GM19193 (cell line): Measurements from ENCODE around the gene UPF1.

Source experiments
- POLR2A ChIP-seq: IDR thresholded peaks from 4 replicates; pipeline ENCODE4 v1.6.1; 2011; ENCODE audit not compliant: insufficient read depth, insufficient read length; ENCODE audit errors: extremely low read depth

Gene UPF1

GRCh38 chr19:18867199-18867598 lies 35.4 kb downstream of the UPF1 start:
- TF ChIP-seq POLR2A = no peak

- TF ChIP-seq POLR2A = no peak
Observed at GRCh38 chr19:18867751-18868150, 36.0 kb downstream of the UPF1 start.

- TF ChIP-seq POLR2A = no peak
Observed at GRCh38 chr19:18868380-18869022, 36.7 kb downstream of the UPF1 start.

GRCh38 chr19:18869023-18869618 lies 37.4 kb downstream of the UPF1 start:
- TF ChIP-seq POLR2A = no peak

- peak; percentile 9 for TF ChIP-seq POLR2A
Observed at GRCh38 chr19:18869781-18870530, 38.2 kb downstream of the UPF1 start.

GRCh38 chr19:18870531-18871172 lies 38.9 kb downstream of the UPF1 start:
- TF ChIP-seq POLR2A = no peak

GRCh38 chr19:18871543-18871942 lies 39.8 kb downstream of the UPF1 start:
- TF ChIP-seq POLR2A = no peak

GRCh38 chr19:18875726-18876125 lies 44.0 kb downstream of the UPF1 start:
- TF ChIP-seq POLR2A = no peak

GRCh38 chr19:18876865-18877264 lies 45.1 kb downstream of the UPF1 start:
- no peak for TF ChIP-seq POLR2A

- TF ChIP-seq POLR2A = no peak
Observed at GRCh38 chr19:18878058-18878797, 46.5 kb downstream of the UPF1 start.

GRCh38 chr19:18878858-18879578 lies 47.3 kb downstream of the UPF1 start:
- no peak for TF ChIP-seq POLR2A

GRCh38 chr19:18879579-18880373 lies 48.0 kb downstream of the UPF1 start:
- no peak for TF ChIP-seq POLR2A

- no peak for TF ChIP-seq POLR2A
Observed at GRCh38 chr19:18881491-18881890, 49.7 kb downstream of the UPF1 start.
